ENCODE measurements around the gene LRRC36.

Gene LRRC36

GRCh38 chr16:67378642-67379041 lies 52.0 kb downstream of the LRRC36 start:
- no peak overlapping the region for H2AFZ ChIP-seq (ENCODE audit: low read depth, low read length)
- no peaks in the 10 kb centered on the region for H3K4me1 ChIP-seq (ENCODE audit: insufficient read depth, low read length)
- ATAC-seq (ENCODE audit: insufficient read depth, low read depth), result no peak

GRCh38 chr16:67383284-67383683 lies 56.7 kb downstream of the LRRC36 start:
- Histone ChIP-seq H3K27ac (ENCODE audit: low read length) (no peak overlapping the region), H3K4me1 (ENCODE audit: insufficient read depth, low read length) (no peaks in the 10 kb centered on the region), H3K9ac (ENCODE audit: low read depth, low read length) (no peak overlapping the region), H3K9me3 (ENCODE audit: insufficient read depth, low read length, severe bottlenecking) (no peaks in the 10 kb centered on the region), H3K79me2 (ENCODE audit: insufficient read depth, low read length) (no peaks in the 10 kb centered on the region), H4K20me1 (ENCODE audit: insufficient read depth, low read length) (no peaks in the 10 kb centered on the region), H3K36me3 (ENCODE audit: insufficient read depth, low read length) (no peaks in the 10 kb centered on the region), H3K27me3 (ENCODE audit: insufficient read depth, low read length, poor library complexity) (no peaks in the 10 kb centered on the region), H3K4me3 (ENCODE audit: low read depth in 1 of 2, low read length in 2 of 2) (no peak overlapping the region), H2AFZ (ENCODE audit: low read depth, low read length) (no peak overlapping the region), H3K4me2 (ENCODE audit: insufficient read depth, low read length) (no peak overlapping the region)
- DNase-seq, result no peak
- ATAC-seq (ENCODE audit: insufficient read depth, low read depth), result no peak
- no peak for TF ChIP-seq EZH2 (IDR thresholded peaks at IDR 0.05; ENCODE audit: borderline replicate concordance, low read depth, low read length, severe bottlenecking)
- TF ChIP-seq, protein P1, sequence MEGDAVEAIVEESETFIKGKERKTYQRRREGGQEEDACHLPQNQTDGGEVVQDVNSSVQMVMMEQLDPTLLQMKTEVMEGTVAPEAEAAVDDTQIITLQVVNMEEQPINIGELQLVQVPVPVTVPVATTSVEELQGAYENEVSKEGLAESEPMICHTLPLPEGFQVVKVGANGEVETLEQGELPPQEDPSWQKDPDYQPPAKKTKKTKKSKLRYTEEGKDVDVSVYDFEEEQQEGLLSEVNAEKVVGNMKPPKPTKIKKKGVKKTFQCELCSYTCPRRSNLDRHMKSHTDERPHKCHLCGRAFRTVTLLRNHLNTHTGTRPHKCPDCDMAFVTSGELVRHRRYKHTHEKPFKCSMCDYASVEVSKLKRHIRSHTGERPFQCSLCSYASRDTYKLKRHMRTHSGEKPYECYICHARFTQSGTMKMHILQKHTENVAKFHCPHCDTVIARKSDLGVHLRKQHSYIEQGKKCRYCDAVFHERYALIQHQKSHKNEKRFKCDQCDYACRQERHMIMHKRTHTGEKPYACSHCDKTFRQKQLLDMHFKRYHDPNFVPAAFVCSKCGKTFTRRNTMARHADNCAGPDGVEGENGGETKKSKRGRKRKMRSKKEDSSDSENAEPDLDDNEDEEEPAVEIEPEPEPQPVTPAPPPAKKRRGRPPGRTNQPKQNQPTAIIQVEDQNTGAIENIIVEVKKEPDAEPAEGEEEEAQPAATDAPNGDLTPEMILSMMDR (IDR thresholded peaks at IDR 0.05; ENCODE audit: borderline replicate concordance, extremely low read depth, low read length, poor library complexity, severe bottlenecking), result no peak

More at GRCh38 chr16:67378642-67379041, 52.0 kb downstream of the LRRC36 start:
- no peaks in the 10 kb centered on the region for H3K36me3 ChIP-seq (ENCODE audit: insufficient read depth, low read length)
- H3K27me3 ChIP-seq (ENCODE audit: insufficient read depth, low read length, poor library complexity), result peaks cover 8% of the 10 kb centered on the region
- TF ChIP-seq, protein P1 (IDR thresholded peaks at IDR 0.05; ENCODE audit: borderline replicate concordance, extremely low read depth, low read length, poor library complexity, severe bottlenecking), result no peak
- no peak for TF ChIP-seq EZH2 (IDR thresholded peaks at IDR 0.05; ENCODE audit: borderline replicate concordance, low read depth, low read length, severe bottlenecking)
- no peak overlapping the region for H3K4me2 ChIP-seq (ENCODE audit: insufficient read depth, low read length)
- DNase-seq, result no peak
- H3K9me3 ChIP-seq (ENCODE audit: insufficient read depth, low read length, severe bottlenecking), result no peaks in the 10 kb centered on the region
- no peak overlapping the region for H3K27ac ChIP-seq (ENCODE audit: low read length)
- no peak overlapping the region for H3K4me3 ChIP-seq (ENCODE audit: low read depth in 1 of 2, low read length in 2 of 2)
- no peak overlapping the region for H3K9ac ChIP-seq (ENCODE audit: low read depth, low read length)
- H3K79me2 ChIP-seq (ENCODE audit: insufficient read depth, low read length), result no peaks in the 10 kb centered on the region
- H4K20me1 ChIP-seq (ENCODE audit: insufficient read depth, low read length), result no peaks in the 10 kb centered on the region

DNA sequence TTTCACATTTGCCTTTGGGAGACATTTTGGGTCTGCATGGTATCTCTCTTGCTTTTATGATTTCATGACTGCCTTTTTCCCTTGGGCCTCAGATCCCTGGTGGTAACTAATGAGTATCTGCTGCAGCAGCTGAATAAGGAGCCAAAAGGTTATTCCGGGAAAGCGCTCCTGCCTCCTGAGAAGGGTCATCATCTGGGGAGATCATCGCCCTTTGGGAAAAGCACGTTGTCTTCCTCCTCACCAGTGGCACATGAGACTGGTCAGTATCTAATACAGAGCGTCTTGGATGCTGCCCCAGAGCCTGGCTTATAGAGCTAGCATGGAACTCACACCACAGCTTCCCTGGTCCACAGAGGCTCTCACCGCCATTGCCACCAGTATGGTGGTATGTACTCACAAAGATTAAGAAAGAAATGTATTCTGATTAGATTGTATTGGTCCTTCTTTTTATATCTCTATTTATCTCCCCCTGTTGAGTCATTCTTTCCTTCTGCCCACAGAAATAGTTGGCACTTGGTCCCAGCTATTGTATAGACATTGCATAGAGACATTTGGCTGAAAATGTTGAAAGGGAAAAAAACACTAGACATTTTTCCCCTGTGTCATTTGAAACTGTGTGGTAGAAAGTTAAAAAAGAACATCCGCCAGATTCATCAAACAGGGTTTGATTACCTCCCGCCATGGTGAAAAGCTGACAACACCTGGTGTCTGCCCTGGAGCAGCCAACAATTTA lies 58.3 kb downstream of the LRRC36 start:
- no peak for TF ChIP-seq EZH2 (IDR thresholded peaks at IDR 0.05; ENCODE audit: borderline replicate concordance, low read depth, low read length, severe bottlenecking)
- TF ChIP-seq, protein P1 (IDR thresholded peaks at IDR 0.05; ENCODE audit: borderline replicate concordance, extremely low read depth, low read length, poor library complexity, severe bottlenecking), result no peak
- DNase-seq, result no peak
- H3K27ac ChIP-seq (ENCODE audit: low read length), result no peak overlapping the region

More for the DNA sequence above, 58.3 kb downstream of the LRRC36 start:
- no peaks in the 10 kb centered on the region for H4K20me1 ChIP-seq (ENCODE audit: insufficient read depth, low read length)
- no peak overlapping the region for H2AFZ ChIP-seq (ENCODE audit: low read depth, low read length)
- H3K36me3 ChIP-seq (ENCODE audit: insufficient read depth, low read length), result no peaks in the 10 kb centered on the region
- H3K79me2 ChIP-seq (ENCODE audit: insufficient read depth, low read length), result no peaks in the 10 kb centered on the region
- H3K9ac ChIP-seq (ENCODE audit: low read depth, low read length), result no peak overlapping the region
- H3K4me2 ChIP-seq (ENCODE audit: insufficient read depth, low read length), result no peak overlapping the region
- H3K4me1 ChIP-seq (ENCODE audit: insufficient read depth, low read length), result no peaks in the 10 kb centered on the region
- no peak for ATAC-seq (ENCODE audit: insufficient read depth, low read depth)
- H3K4me3 ChIP-seq (ENCODE audit: low read depth in 1 of 2, low read length in 2 of 2), result no peak overlapping the region
- no peaks in the 10 kb centered on the region for H3K27me3 ChIP-seq (ENCODE audit: insufficient read depth, low read length, poor library complexity)
- H3K9me3 ChIP-seq (ENCODE audit: insufficient read depth, low read length, severe bottlenecking), result no peaks in the 10 kb centered on the region
